IMR-90 (cell line): ENCODE data around the gene LYRM9.

ENCODE experiments used
- CEBPB ChIP-seq: IDR thresholded peaks from 2 replicates; pipeline ENCODE4 v1.6.1; 2012; ENCODE audit warnings: low read depth, low read length, improper control_type of control experiment
- CTCF ChIP-seq: conservative IDR thresholded peaks from 2 replicates; pipeline ENCODE4 v1.5.1; 2012; ENCODE audit warnings: mild to moderate bottlenecking, low read depth, low read length, improper control_type of control experiment
- POLR2A ChIP-seq: IDR thresholded peaks from 2 replicates; pipeline ENCODE4 v1.6.1; 2012; ENCODE audit warnings: mild to moderate bottlenecking, low read depth, low read length
- RAD21 ChIP-seq: IDR thresholded peaks from 2 replicates; pipeline ENCODE4 v1.6.1; 2012; ENCODE audit warnings: low read length, improper control_type of control experiment
- TF ChIP-seq, protein P1 (sequence below): fragments of 150-350 bp; IDR thresholded peaks from 2 replicates; pipeline ENCODE4 v1.6.1; 2017; ENCODE audit warnings: mild to moderate bottlenecking, antibody characterized with exemption, low read length, low read depth

- TF ChIP-seq, protein P1, sequence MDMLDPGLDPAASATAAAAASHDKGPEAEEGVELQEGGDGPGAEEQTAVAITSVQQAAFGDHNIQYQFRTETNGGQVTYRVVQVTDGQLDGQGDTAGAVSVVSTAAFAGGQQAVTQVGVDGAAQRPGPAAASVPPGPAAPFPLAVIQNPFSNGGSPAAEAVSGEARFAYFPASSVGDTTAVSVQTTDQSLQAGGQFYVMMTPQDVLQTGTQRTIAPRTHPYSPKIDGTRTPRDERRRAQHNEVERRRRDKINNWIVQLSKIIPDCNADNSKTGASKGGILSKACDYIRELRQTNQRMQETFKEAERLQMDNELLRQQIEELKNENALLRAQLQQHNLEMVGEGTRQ: no peak
- no peak for TF ChIP-seq POLR2A
- no peak for TF ChIP-seq CTCF
- no peak for TF ChIP-seq RAD21
- TF ChIP-seq CEBPB: no peak
These were observed 44.2 kb downstream of the LYRM9 start for GRCh38 chr17:27848931-27849330.
